CD14-positive monocyte (primary cell): ENCODE data around the gene CCDC33. TPM values are rescaled to one million over a fixed set of nuclear protein-coding genes. Genes with fewer than 3 reads are reported as not detected.

Experiments used
- DNase-seq, 3 donors: peaks; one replicate each; pipeline ENCODE4 v3.0.0-alpha.2; 2011 to 2022
- H2AFZ ChIP-seq: 2 replicates; pipeline ENCODE4 v1.6.0; 2012; ENCODE audit warnings: mild to moderate bottlenecking, low read depth, low read length, inconsistent platforms; ENCODE audit not compliant: insufficient read depth, poor library complexity, severe bottlenecking
- H3K27ac ChIP-seq, 2 donors: 1 replicate in 1 of 2; 2 replicates in 1 of 2; pipeline ENCODE4 v1.5.1; 2012 to 2013; ENCODE audit warnings: low read length in 2 of 2, control low read depth in 1 of 2, inconsistent platforms in 1 of 2, low read depth in 1 of 2, mild to moderate bottlenecking in 1 of 2
- H3K27me3 ChIP-seq, 2 donors: one replicate each; pipeline versions ENCODE4 v1.6.0 to v1.6.1; 2011 to 2013; ENCODE audit warnings: low read length in 2 of 2; ENCODE audit not compliant: control insufficient read depth in 2 of 2, insufficient read depth in 2 of 2
- H3K36me3 ChIP-seq, 2 donors: replicated peaks in 1 of 2; 1 replicate in 1 of 2; 2 replicates in 1 of 2; pipeline versions ENCODE4 v1.5.1 to v1.6.1; 2012 to 2013; ENCODE audit warnings: low read length in 2 of 2, control low read depth in 1 of 2, inconsistent platforms in 1 of 2, mild to moderate bottlenecking in 1 of 2; ENCODE audit not compliant: insufficient read depth in 2 of 2, control insufficient read depth in 1 of 2
- H3K4me1 ChIP-seq, 2 donors: 1 replicate in 1 of 2; 2 replicates in 1 of 2; pipeline versions ENCODE4 v1.5.1 to v1.6.1; 2012 to 2013; ENCODE audit warnings: low read length in 2 of 2, control low read depth in 1 of 2, inconsistent platforms in 1 of 2, mild to moderate bottlenecking in 1 of 2, moderate library complexity in 1 of 2; ENCODE audit not compliant: insufficient read depth in 2 of 2, control insufficient read depth in 1 of 2
- H3K4me2 ChIP-seq: replicated peaks from 2 replicates; pipeline ENCODE3; 2012; ENCODE audit warnings: low read length, moderate library complexity, mild to moderate bottlenecking; ENCODE audit not compliant: poor library complexity, severe bottlenecking; ENCODE audit errors: extremely low read depth
- H3K4me3 ChIP-seq, 3 experiments: fragments of 200-600 bp in 1 of 3; sonication (generic) in 1 of 3; replicated peaks in 1 of 3; 1 replicate in 2 of 3; 2 replicates in 1 of 3; pipeline ENCODE4 v1.5.1; 2011 to 2013; ENCODE audit warnings: low read length in 3 of 3, mild to moderate bottlenecking in 3 of 3, control low read depth in 2 of 3, low read depth in 2 of 3, inconsistent platforms in 1 of 3, moderate library complexity in 1 of 3
- H3K79me2 ChIP-seq: 2 replicates; pipeline ENCODE4 v1.6.0; 2012; ENCODE audit warnings: mild to moderate bottlenecking, control low read depth, inconsistent platforms, low read length, moderate library complexity; ENCODE audit not compliant: insufficient read depth
- H3K9ac ChIP-seq: 2 replicates; pipeline ENCODE4 v1.6.0; 2017; ENCODE audit warnings: low read length, mild to moderate bottlenecking; ENCODE audit not compliant: insufficient read depth, poor library complexity, severe bottlenecking
- H3K9me3 ChIP-seq, 2 donors: replicated peaks in 1 of 2; 1 replicate in 1 of 2; 2 replicates in 1 of 2; pipeline versions ENCODE4 v1.5.1 to v1.6.1; 2012 to 2013; ENCODE audit warnings: low read length in 2 of 2, control low read depth in 1 of 2; ENCODE audit not compliant: control insufficient read depth in 1 of 2, insufficient read depth in 1 of 2
- H4K20me1 ChIP-seq: 2 replicates; pipeline ENCODE4 v1.6.0; 2012; ENCODE audit warnings: mild to moderate bottlenecking, low read length, control low read depth, moderate library complexity; ENCODE audit not compliant: insufficient read depth
- H3K27ac Mint-ChIP-seq, 7 donors: one replicate each; pipeline ENCODE4 v1.8.0; 2020; ENCODE audit warnings: mild to moderate bottlenecking in 7 of 7, mixed read lengths in 7 of 7, moderate library complexity in 6 of 7, inconsistent platforms in 2 of 7
- H3K27me3 Mint-ChIP-seq, 3 donors: one replicate each; pipeline ENCODE4 v1.8.0; 2021 to 2022; ENCODE audit warnings: low read depth in 3 of 3, mild to moderate bottlenecking in 3 of 3, mixed read lengths in 3 of 3, moderate library complexity in 3 of 3, inconsistent platforms in 1 of 3
- H3K36me3 Mint-ChIP-seq, 2 donors: one replicate each; pipeline ENCODE4 v1.8.0; 2020; ENCODE audit warnings: mixed read lengths in 2 of 2, inconsistent platforms in 1 of 2, mild to moderate bottlenecking in 1 of 2
- H3K4me1 Mint-ChIP-seq: one replicate; pipeline ENCODE4 v1.8.0; 2020; ENCODE audit warnings: mild to moderate bottlenecking, mixed read lengths
- H3K4me3 Mint-ChIP-seq, 2 donors: one replicate each; pipeline ENCODE4 v1.8.0; 2020; ENCODE audit warnings: mild to moderate bottlenecking in 2 of 2, mixed read lengths in 2 of 2, moderate library complexity in 1 of 2
- H3K9me3 Mint-ChIP-seq, 7 donors: one replicate each; pipeline ENCODE4 v1.8.0; 2020 to 2022; ENCODE audit warnings: mixed read lengths in 7 of 7, mild to moderate bottlenecking in 6 of 7, moderate library complexity in 6 of 7, inconsistent platforms in 2 of 7
- WGBS: methylation state at CpG from one replicate; pipeline ENCODE4 v1.1.5; 2013; ENCODE audit warnings: missing lambda C conversion rate; ENCODE audit not compliant: insufficient coverage; 5-methylcytosine and 5-hydroxymethylcytosine counted together
- intact Hi-C, 2 donors: fragments of 100-400 bp; cut with micrococcal nuclease; formaldehyde crosslinking; loops; one replicate each; pipeline versions ENCODE4 v1.15.0 to v1.15.1; 2023
- polyA plus RNA-seq, 3 donors: library from polyadenylated mRNA; depleted of rRNA in 1 of 3; unstranded in 2 of 3; stranded (reverse) in 1 of 3; fragments of 300-500 nt in 2 of 3; fragments of >200 nt in 1 of 3; fragmentation: Illumina TruSeq in 2 of 3; gene quantifications; 1 replicate in 2 of 3; 2 replicates in 1 of 3; pipeline ENCODE4 v1.2.3, GENCODE V29; 2012 to 2021
- TF ChIP-seq, protein P1 (sequence below): fragments of 200-600 bp; IDR thresholded peaks from one replicate; pipeline ENCODE4 v1.8.0; 2022; ENCODE audit warnings: antibody characterized with exemption, mild to moderate bottlenecking

The CCDC33 gene
- polyA plus RNA-seq, 3 donors = not detected

DNA sequence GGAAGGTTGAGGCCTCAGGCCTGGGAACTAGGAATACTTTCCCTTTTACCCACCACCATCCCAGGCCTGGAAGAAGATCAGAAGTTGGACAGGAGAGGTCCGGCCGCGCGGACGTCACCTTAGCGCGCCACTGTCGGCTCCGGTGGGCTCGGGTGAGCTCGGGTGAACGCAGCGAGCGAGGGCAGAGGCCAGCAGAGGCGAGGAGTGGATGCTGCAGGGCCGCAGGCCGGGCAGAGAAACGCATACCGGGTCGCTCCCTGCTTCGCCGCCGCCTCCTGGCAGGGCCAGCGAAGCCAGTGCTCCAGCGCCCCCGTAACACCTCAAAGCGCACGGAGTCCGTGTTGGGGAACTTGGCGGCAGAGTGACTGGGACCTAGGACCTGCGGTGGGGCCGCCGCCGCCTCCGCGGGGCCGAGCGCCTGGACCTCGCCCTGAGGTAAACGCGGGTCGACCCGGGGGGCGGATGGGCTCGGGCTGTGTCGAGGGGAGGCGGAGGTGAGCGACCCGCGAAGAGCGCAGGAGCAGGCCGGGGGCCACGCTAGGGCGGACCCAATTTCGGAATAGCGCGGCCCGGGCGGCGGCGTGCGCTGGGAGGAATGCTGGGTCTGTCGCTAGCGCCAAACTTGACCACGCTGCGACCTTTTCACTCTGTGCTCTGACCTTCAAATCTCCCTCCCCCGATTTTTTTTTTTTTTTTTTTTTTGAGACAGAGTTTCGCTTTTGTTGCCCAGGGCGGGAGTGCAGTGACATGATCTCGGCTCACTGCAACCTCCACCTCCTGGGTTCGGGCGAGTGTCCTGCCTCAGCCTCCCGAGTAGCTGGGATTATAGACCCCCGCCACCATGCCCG, 129.7 kb downstream of the CCDC33 start:
- H4K20me1 ChIP-seq = no peaks in the 10 kb centered on the region
- Mint-ChIP-seq H3K9me3 (peaks cover 0 to 9% (median 0%) of the 10 kb centered on the region in 7 donors), H3K36me3 (peaks cover 0 to 1% of the 10 kb centered on the region in 2 donors), H3K4me1 (peaks cover 12% of the 10 kb centered on the region), H3K27me3 (peaks cover 55 to 68% (median 61%) of the 10 kb centered on the region in 3 donors), H3K4me3 (peak overlapping the region; percentile 58 to 75), H3K27ac (no peak overlapping the region)
- TF ChIP-seq, protein P1, sequence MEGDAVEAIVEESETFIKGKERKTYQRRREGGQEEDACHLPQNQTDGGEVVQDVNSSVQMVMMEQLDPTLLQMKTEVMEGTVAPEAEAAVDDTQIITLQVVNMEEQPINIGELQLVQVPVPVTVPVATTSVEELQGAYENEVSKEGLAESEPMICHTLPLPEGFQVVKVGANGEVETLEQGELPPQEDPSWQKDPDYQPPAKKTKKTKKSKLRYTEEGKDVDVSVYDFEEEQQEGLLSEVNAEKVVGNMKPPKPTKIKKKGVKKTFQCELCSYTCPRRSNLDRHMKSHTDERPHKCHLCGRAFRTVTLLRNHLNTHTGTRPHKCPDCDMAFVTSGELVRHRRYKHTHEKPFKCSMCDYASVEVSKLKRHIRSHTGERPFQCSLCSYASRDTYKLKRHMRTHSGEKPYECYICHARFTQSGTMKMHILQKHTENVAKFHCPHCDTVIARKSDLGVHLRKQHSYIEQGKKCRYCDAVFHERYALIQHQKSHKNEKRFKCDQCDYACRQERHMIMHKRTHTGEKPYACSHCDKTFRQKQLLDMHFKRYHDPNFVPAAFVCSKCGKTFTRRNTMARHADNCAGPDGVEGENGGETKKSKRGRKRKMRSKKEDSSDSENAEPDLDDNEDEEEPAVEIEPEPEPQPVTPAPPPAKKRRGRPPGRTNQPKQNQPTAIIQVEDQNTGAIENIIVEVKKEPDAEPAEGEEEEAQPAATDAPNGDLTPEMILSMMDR = no peak
- H3K27ac ChIP-seq = no peak overlapping the region
- 4% methylated on average over 65 of the region's 75 CpGs for WGBS
- DNase-seq = no peak
- no peaks in the 10 kb centered on the region for H3K79me2 ChIP-seq
- H3K9me3 ChIP-seq = no peaks in the 10 kb centered on the region
- intact Hi-C loops = no loop called here
- peak overlapping the region in 1 of 3 experiments; percentile 51 for H3K4me3 ChIP-seq
- H3K27me3 ChIP-seq = peaks cover 19 to 65% of the 10 kb centered on the region in 2 donors
- H3K4me1 ChIP-seq = peaks cover 5 to 8% of the 10 kb centered on the region in 2 donors
- no peak overlapping the region for H3K9ac ChIP-seq
- no peaks in the 10 kb centered on the region for H3K36me3 ChIP-seq
- H3K4me2 ChIP-seq = peak overlapping the region; percentile 52
- peak overlapping the region; percentile 35 for H2AFZ ChIP-seq

DNA sequence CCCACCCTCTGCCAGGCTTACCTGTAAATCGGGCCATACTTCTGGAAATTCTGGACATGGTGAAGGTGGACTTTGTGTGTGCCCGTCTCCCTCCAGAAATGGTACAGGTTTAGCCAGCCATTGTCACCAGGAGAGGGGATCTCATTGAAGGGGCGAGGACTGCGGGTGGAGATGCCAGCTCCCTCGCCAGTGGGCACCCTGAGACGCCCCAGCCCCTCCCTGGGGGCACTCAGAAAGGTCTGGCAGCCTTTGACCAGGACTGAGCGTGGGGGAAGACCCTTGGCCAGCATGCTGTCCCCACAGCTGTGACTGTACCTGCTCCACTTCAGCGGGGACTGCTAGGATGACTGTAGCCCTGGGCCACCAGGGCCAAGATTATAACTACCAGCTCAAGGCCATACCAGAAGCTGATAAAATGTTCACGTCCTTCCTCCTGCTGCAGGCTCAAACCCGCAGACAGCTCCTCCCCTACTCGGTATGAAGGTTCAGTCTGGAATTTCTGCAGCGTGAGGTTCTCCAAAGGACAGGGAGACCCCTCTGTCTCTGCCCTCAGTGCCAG, 131.2 kb downstream of the CCDC33 start, which contains the start of gene CYP11A1:
Gene CYP11A1, minus strand, starts transcription at position 351 of the 559 bp plus-strand sequence. Its CDS starts 61 bp downstream, at position 290.
- H3K27ac Mint-ChIP-seq = no peak within 1 kb of the TSS
- peaks cover 12% of the 10 kb centered on the region for H3K4me1 Mint-ChIP-seq
- intact Hi-C loops = no loop called here
- peaks cover 0 to 9% (median 0%) of the 10 kb centered on the region in 7 donors for H3K9me3 Mint-ChIP-seq
- no peaks in the 10 kb centered on the region for H3K36me3 ChIP-seq
- peaks cover 61 to 76% (median 64%) of the 10 kb centered on the region in 3 donors for H3K27me3 Mint-ChIP-seq
- no peak within 1 kb of the TSS for H2AFZ ChIP-seq
- H3K9ac ChIP-seq = no peak within 1 kb of the TSS
- peak within 1 kb of the TSS; percentile 12 to 75 for H3K4me3 Mint-ChIP-seq
- no peaks in the 10 kb centered on the region for H4K20me1 ChIP-seq
- peaks cover 19 to 64% of the 10 kb centered on the region in 2 donors for H3K27me3 ChIP-seq
- peaks cover 0 to 1% of the 10 kb centered on the region in 2 donors for H3K36me3 Mint-ChIP-seq
- TF ChIP-seq, protein P1 = no peak
- no peak within 1 kb of the TSS for H3K27ac ChIP-seq
- H3K79me2 ChIP-seq = no peaks in the 10 kb centered on the region
- H3K4me3 ChIP-seq = no peak within 1 kb of the TSS
- H3K9me3 ChIP-seq = no peaks in the 10 kb centered on the region
- H3K4me1 ChIP-seq = peaks cover 5 to 8% of the 10 kb centered on the region in 2 donors
- H3K4me2 ChIP-seq = no peak within 1 kb of the TSS
- WGBS = 92% methylated on average over 12 of the region's 12 CpGs
- no peak for DNase-seq
